ENCODE results near the gene ITPR1.
A peak's percentile ranks its signal among the peaks of the same experiment; 100 is the strongest.

Gene ITPR1

GRCh38 chr3:4720316-4721075 lies 227.3 kb downstream of the ITPR1 start (continued):
- TF ChIP-seq CTCF (tag by site-specific recombination; IDR thresholded peaks at IDR 0.05) (peak; percentile 30; the same call in 1 of the 2 replicates), ZNF398 (tag by site-specific recombination; IDR thresholded peaks at IDR 0.05) (peak; percentile 16; the same call in 1 of the 2 replicates)

GRCh38 chr3:4721511-4721911 lies 228.4 kb downstream of the ITPR1 start:
- no peak overlapping the region for H3K4me3 ChIP-seq (ENCODE audit: low read depth, low read length)
- no peaks in the 10 kb centered on the region for H3K9me3 ChIP-seq (ENCODE audit: control insufficient read depth, insufficient read depth, low read depth, low read length)
- ChIA-PET CTCF (interaction anchor here (0.6 to 3.8 kb wide), 31 partner anchors 8 to 1302 kb away, joined by 3 to 52 read pairs (median 5); partner anchors contain the start of gene BHLHE40), POLR2A (interaction anchor here (1.0 to 2.9 kb wide), 3 partner anchors 10 to 262 kb away, joined by 4 to 18 read pairs (median 8); partner anchors contain the start of gene BHLHE40)
- H3K4me1 ChIP-seq (ENCODE audit: control insufficient read depth, insufficient read depth, low read length), result no peaks in the 10 kb centered on the region
- H3K27ac ChIP-seq (ENCODE audit: extremely low read depth, low read depth, low read length), result no peak overlapping the region
- H3K36me3 ChIP-seq (ENCODE audit: control insufficient read depth in 2 of 2, insufficient read depth in 1 of 2, low read length in 2 of 2), result peaks cover 0 to 7% of the 10 kb centered on the region in 2 experiments; a peak in 1 of 3 replicates
- TF ChIP-seq ZEB2 (tag by site-specific recombination; IDR thresholded peaks at IDR 0.05) (no peak), KLF9 (tag by site-specific recombination; IDR thresholded peaks at IDR 0.05; ENCODE audit: low read depth) (no peak), ZNF148 (tag by site-specific recombination; IDR thresholded peaks at IDR 0.05; ENCODE audit: borderline replicate concordance) (no peak), ZNF175 (tag by site-specific recombination; IDR thresholded peaks at IDR 0.05) (no peak), AEBP2 (tag by site-specific recombination; IDR thresholded peaks at IDR 0.05; ENCODE audit: borderline replicate concordance) (no peak), ZFP69B (tag by site-specific recombination; IDR thresholded peaks at IDR 0.05) (no peak), ZNF624 (tag by site-specific recombination; IDR thresholded peaks at IDR 0.05) (no peak), ZNF518A (tag by site-specific recombination; conservative IDR thresholded peaks at IDR 0.05; ENCODE audit: low read depth) (no peak), ZNF248 (tag by site-specific recombination; IDR thresholded peaks at IDR 0.05) (no peak), REST (tag by site-specific recombination; IDR thresholded peaks at IDR 0.05) (no peak), ZNF19 (tag by site-specific recombination; IDR thresholded peaks at IDR 0.05; ENCODE audit: low read depth) (no peak), CTCF (tag by site-specific recombination; IDR thresholded peaks at IDR 0.05) (no peak)

All from HEK293 (cell line).